Psoas muscle (tissue), 8 donors: ENCODE measurements around the gene HLTF. TPM values are rescaled to one million over a fixed set of nuclear protein-coding genes. Genes with fewer than 3 reads are reported as not detected.

Experiments
- ATAC-seq, 4 donors: fragments of 200-7000 bp; cut with Tn5 transposase; one replicate each; pipeline ENCODE4 v1.9.1; 2020; ENCODE audit warnings: moderate library complexity in 3 of 4, mild to moderate bottlenecking in 2 of 4
- DNase-seq, 2 donors: peaks; one replicate each; pipeline ENCODE4 v3.0.0-alpha.2; 2020
- H3K27ac ChIP-seq: fragments of 200-600 bp; one replicate; pipeline ENCODE4 v1.8.0; 2022
- H3K27me3 ChIP-seq, 3 donors: fragments of 200-600 bp in 1 of 3; one replicate each; pipeline versions ENCODE4 v1.6.1 to v1.8.0; 2013 to 2022; ENCODE audit warnings: low read length in 2 of 3, mild to moderate bottlenecking in 2 of 3, moderate library complexity in 1 of 3; ENCODE audit not compliant: insufficient read depth in 3 of 3
- H3K36me3 ChIP-seq, 2 donors: fragments of 200-600 bp in 1 of 2; one replicate each; pipeline versions ENCODE4 v1.6.1 to v1.8.0; 2013 to 2022; ENCODE audit warnings: low read depth in 1 of 2, mild to moderate bottlenecking in 1 of 2, moderate library complexity in 1 of 2; ENCODE audit not compliant: insufficient read depth in 1 of 2
- H3K4me1 ChIP-seq: fragments of 200-600 bp; one replicate; pipeline ENCODE4 v1.8.0; 2022
- H3K4me3 ChIP-seq: fragments of 200-600 bp; one replicate; pipeline ENCODE4 v1.8.0; 2022; ENCODE audit warnings: mild to moderate bottlenecking
- H3K9me3 ChIP-seq: fragments of 200-600 bp; one replicate; pipeline ENCODE4 v1.8.0; 2022
- CTCF ChIP-seq: fragments of 200-600 bp; IDR thresholded peaks from one replicate; pipeline ENCODE4 v1.8.0; 2022; ENCODE audit warnings: antibody characterized with exemption
- WGBS, 3 donors: extraction: QIAGEN DNeasy Blood & Tissue Kit; methylation state at CpG; one replicate each; pipeline versions ENCODE4 v1.1.6 to v1.1.7; 2013; 5-methylcytosine and 5-hydroxymethylcytosine counted together
- intact Hi-C, 2 donors: fragments of 100-400 bp; cut with DNase I; formaldehyde crosslinking; loops; one replicate each; pipeline versions ENCODE4 v1.11.0 to v1.14.2; 2022
- polyA plus RNA-seq, 3 donors: library from polyadenylated mRNA; stranded (reverse); fragments of 200-250 nt; gene quantifications; one replicate each; pipeline ENCODE4 v1.2.3, GENCODE V29; 2013
- total RNA-seq, 4 donors: library from RNA; stranded (reverse); fragmentation: NEBNext Ultra II Directional in 2 of 4; extraction: Animal tissue kit (Norgen Biotek cat#: 25700) in 2 of 4; gene quantifications; one replicate each; pipeline versions ENCODE4 v1.2.1 to v1.2.4, GENCODE V29; 2021 to 2023
- donor health status: healthy with polysubstance abuse.
- donor health status: DM: no; HTN: no; CAD: no; lungs with moderate emphysema.
- donor health status: Bipolar disorder and iron deficiency.
- donor health status: healthy.
- donor health status: DM: yes; HTN: yes; CAD: no.
- donor health status: DM: no; HTN: no; CAD: no.
- donor health status: DM: no; HTN: no; CAD: no.
- donor health status: DM: yes; HTN: yes; CAD: no.

The HLTF gene
- total and polyA plus RNA-seq, 7 donors: 2.8 to 10.1 (median 5.0) TPM

DNA sequence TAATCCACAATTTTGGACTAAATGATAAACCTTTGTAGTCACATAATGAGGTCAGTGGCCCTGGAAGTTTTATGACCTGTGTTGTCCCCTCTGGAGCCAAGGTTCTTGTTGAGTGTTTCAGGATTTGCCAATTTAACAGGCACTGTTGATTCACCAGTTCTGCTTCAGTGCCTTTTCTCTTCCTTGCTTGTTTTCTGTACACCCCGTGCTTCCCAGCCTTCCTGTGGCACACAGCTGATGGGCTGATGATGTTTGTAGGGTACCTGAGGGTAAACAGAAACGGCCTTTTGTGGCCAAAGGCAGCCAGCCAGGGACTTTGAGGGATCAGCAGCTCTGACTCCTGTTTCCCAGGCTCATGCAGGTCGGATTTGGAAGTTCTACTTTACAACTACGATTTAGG is 81.7 kb downstream of the HLTF start:
- intact Hi-C loops: no loop called here
- 13 to 32% (median 14%) methylated on average over 4 of the region's 4 CpGs for WGBS, 3 donors
- no peak for TF ChIP-seq CTCF
- Histone ChIP-seq H3K36me3 (peaks cover 6 to 56% of the 10 kb centered on the region in 2 donors), H3K27me3 (no peaks in the 10 kb centered on the region), H3K4me3 (no peak overlapping the region), H3K9me3 (no peaks in the 10 kb centered on the region), H3K4me1 (peaks cover 85% of the 10 kb centered on the region), H3K27ac (peak overlapping the region; percentile 92)
- ATAC-seq (peak; percentile 73 to 85 (median 82)), DNase-seq (peak; percentile 61 to 89)

GRCh38 chr3:149003653-149004305 is 82.6 kb downstream of the HLTF start:
- Histone ChIP-seq H3K9me3 (no peaks in the 10 kb centered on the region), H3K27ac (peak overlapping the region; percentile 92), H3K36me3 (peaks cover 0 to 59% of the 10 kb centered on the region in 2 donors), H3K4me3 (no peak overlapping the region), H3K27me3 (no peaks in the 10 kb centered on the region), H3K4me1 (peaks cover 85% of the 10 kb centered on the region)
- ATAC-seq (peak in 1 of 4 donors; percentile 2), DNase-seq (no peak)
- intact Hi-C loops: no loop called here
- no peak for TF ChIP-seq CTCF
- WGBS, 3 donors: 65 to 85% (median 70%) methylated on average over 6 of the region's 6 CpGs

GRCh38 chr3:149001727-149002126 is 84.6 kb downstream of the HLTF start:
- Histone ChIP-seq H3K9me3 (no peaks in the 10 kb centered on the region), H3K4me1 (peaks cover 79% of the 10 kb centered on the region), H3K36me3 (peaks cover 0 to 61% of the 10 kb centered on the region in 2 donors), H3K27me3 (no peaks in the 10 kb centered on the region), H3K27ac (peak overlapping the region; percentile 92), H3K4me3 (no peak overlapping the region)
- DNase-seq: no peak
- no peak for TF ChIP-seq CTCF
- peak; percentile 26 to 58 (median 40) for ATAC-seq
- intact Hi-C loops: no loop called here
- WGBS, 3 donors: 24 to 55% (median 30%) methylated on average over 3 of the region's 3 CpGs

DNA sequence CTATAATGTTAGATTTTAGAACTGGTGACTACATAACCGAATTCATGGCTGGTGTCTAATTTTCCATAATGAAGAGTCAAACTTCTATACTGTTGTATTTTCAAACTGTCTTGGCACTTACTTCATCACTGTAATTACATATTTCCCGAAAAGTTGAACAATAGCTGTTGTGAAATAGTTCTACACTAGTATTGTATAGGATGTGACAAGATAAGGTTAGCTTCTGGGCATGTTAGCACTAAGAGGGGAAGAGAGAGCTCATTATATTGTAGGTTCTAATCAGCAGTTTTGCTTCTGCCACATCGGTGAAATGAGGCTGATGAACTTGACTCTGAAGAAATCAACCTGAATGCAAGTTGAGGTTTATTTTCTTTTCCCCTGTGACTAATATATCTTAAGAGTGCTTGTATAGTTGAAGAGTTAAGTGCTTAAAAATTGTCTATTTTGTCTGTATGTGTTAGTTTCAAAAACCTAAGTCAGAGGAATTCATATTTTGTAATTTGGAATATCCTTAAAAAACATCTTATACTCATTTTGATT is 86.1 kb downstream of the HLTF start:
- Histone ChIP-seq H3K36me3 (peaks cover 2 to 67% of the 10 kb centered on the region in 2 donors), H3K9me3 (no peaks in the 10 kb centered on the region), H3K4me3 (no peak overlapping the region), H3K27ac (peak overlapping the region; percentile 92), H3K4me1 (peaks cover 82% of the 10 kb centered on the region), H3K27me3 (no peaks in the 10 kb centered on the region)
- TF ChIP-seq CTCF: no peak
- ATAC-seq (no peak), DNase-seq (no peak)
- intact Hi-C loops: no loop called here
- WGBS, 3 donors: 84 to 90% (median 89%) methylated on average over 3 of the region's 3 CpGs
